D341Med (cell line): ENCODE measurements around the gene RGMA.
"Not testable (repeated sequence)": the region's sequence is repeated elsewhere in the genome, so short reads cannot be mapped to it uniquely, and the experiment has no call there.

Experiments
- DNase-seq: peaks from one replicate; pipeline ENCODE4 v3.0.0; 2012; ENCODE audit warnings: low spot score

Gene RGMA

GRCh38 chr15:93033434-93034045, 55.5 kb downstream of the RGMA start:
- peak; percentile 10 for DNase-seq

GRCh38 chr15:93032515-93033206, 56.4 kb downstream of the RGMA start:
- peak; percentile 6 for DNase-seq

DNA sequence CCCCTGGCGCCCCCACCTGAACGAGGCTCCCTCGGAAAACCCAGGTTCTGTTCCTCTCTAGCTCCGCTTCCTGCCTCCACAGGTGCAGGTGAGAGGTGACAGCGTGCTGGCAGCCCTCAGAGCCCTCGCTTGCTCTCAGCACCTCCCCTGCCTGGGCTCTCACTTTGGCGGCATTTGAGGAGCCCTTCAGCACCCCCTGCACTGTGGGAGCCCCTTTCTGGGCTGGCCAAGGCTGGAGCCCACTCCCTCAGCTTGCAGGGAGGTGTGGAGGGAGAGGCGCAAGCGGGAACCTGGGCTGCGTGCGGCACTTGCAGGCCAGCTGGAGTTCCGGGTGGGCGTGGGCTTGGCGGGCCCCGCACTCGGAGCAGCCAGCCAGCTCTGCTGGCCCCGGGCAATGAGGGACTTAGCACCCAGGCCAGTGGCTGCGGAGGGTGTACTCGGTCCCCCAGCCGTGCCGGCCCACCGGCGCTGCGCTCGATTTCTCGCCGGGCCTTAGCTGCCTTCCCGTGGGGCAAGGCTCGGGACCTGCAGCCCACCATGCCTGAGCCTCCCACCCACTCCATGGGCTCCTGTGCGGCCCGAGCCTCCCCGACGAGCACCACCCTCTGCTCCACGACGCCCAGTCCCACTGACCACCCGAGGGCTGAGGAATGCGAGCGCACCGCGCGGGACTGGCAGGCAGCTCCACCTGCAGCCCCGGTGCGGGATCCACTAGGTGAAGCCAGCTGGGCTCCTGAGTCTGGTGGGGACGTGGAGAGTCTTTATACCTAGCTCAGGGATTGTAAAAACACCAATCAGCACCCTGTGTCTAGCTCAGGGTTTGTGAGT, 57.2 kb downstream of the RGMA start:
- not testable (repeated sequence) for DNase-seq

DNA sequence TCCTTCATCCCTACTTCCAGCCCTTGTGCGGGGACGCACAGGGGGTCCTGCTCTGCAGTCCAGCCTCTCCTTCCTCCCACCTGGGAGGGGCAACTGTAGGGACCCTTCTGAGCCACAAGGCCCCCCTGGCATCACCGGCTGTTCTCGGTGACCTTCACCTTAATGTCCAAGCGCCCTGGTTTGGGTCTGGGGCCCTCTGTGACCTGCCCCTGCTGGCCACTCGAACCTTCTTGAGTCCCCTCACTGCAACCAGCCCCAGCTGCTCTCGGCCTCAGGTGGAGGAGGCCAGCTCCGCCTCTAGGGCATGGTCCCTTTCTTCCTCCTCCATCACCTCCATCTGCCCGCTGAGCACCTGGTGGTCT, 57.9 kb downstream of the RGMA start:
- no peak for DNase-seq

DNA sequence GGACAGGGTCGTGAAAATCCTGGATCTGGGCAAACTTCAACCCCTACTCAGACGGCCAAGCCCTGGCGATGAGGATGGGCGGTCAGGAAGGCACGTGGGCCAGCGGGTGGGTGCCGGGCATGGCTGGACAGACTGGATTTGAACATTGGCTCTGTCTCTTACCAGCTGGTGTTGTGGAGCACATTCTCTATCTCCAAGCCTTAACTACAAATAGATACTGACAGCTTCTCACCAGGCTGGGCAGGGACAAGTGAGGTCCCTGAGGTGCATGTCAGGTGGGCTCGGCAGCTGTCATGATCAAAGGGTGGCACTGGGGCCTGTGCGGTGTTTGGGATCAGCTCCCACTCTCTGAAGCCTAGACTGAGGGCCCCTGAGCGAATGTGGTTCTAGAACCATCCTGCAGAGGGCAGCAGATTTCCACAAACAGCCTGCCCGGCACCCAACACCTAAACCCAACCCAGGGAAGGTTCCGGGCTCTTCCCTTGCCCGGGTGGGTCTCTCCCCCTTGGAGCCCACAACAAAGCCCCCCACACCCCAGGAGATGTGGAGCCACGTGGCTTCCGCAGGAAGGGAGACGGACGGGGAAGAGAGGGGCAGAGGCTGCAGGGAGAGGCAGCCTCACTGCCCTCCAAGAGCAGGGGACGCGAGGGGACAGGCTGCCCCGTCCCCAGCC, 58.4 kb downstream of the RGMA start:
- DNase-seq, result peak; percentile 87

- no peak for DNase-seq
Observed at GRCh38 chr15:93029836-93030429, 59.1 kb downstream of the RGMA start.

- DNase-seq, result no peak
Observed at GRCh38 chr15:93029214-93029835, 59.7 kb downstream of the RGMA start.

DNA sequence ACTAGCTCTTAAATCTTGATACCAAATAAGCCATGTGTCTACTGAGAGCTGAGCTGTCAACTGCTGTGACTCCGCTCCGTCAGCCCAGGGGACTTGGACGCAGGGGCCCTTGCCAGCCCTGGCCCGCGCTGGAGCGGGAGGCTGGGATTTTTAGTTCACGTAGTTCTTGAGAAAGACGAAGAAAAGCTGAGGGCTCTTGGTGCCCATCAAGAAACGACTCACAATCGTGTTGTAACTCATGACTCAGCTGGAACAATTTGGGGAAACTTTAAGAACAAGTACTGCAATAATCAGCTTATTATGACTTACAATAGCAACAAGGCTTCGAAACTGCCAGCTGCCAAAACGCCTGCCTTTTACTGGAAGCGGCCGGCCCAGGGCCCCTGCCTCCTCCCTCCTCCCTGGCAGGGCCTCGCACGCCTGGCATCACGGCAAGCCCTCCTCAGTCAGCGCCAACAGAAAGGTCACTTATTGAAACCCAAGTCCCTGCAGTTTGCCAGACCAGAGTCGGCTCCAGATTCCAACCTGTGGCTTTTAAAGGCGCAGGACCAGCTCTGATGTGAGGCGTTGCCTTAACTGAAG, 60.3 kb downstream of the RGMA start:
- DNase-seq, result no peak

- no peak for DNase-seq
Observed at GRCh38 chr15:93028111-93028631, 60.8 kb downstream of the RGMA start.

GRCh38 chr15:93027413-93027812, 61.6 kb downstream of the RGMA start:
- no peak for DNase-seq

- no peak for DNase-seq
Observed at GRCh38 chr15:93026380-93026817, 62.6 kb downstream of the RGMA start.

DNA sequence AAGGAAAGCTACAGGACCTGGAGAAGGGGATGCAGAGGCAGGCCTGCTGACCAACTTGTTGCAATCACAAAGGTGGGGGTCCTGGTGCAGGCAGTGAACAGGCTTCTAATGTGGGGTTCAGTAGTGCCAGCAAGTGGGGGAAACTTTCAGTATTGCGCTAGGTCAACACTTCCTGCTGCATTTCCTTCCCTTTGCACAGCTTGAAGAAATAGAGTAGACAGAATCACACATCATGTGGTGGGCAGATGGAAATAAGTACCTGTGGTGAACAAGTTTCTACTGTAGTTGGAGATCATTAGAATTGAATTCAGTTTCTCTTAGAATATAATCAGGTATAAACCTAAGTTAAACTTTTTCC, 63.4 kb downstream of the RGMA start:
- no peak for DNase-seq

- no peak for DNase-seq
Observed at GRCh38 chr15:93024716-93025624, 64.0 kb downstream of the RGMA start.

DNA sequence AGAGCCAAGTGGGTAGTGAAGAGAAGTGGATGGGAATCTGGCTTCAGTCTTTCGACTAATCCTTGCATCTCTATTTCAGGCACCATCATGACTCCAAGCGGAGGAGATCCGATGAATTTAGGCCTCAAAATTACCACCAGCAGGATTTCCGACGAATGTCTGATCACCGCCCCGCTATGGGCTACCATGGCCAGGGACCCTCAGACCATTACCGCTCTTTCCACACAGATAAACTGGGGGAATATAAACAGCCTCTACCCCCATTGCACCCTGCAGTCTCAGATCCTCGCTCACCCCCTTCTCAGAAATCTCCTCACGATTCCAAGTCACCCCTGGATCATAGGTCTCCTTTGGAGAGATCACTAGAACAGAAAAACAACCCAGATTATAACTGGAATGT, 64.7 kb downstream of the RGMA start:
- DNase-seq, result no peak

- no peak for DNase-seq
Observed at GRCh38 chr15:93020976-93021772, 67.8 kb downstream of the RGMA start.

DNA sequence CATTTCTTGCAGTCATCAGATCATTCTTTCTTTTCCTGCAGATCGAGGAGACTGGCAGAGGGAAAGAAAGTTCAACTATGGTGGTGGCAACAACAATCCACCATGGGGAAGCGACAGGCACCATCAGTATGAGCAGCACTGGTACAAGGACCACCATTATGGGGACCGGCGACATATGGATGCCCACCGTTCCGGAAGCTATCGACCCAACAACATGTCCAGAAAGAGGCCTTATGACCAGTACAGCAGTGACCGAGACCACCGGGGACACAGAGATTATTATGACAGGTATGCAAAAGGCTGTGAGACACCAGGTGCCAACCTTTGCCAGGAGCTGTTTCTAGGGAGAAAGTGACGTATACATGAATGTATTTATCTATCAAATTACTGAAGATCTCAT, 69.0 kb downstream of the RGMA start:
- no peak for DNase-seq

DNA sequence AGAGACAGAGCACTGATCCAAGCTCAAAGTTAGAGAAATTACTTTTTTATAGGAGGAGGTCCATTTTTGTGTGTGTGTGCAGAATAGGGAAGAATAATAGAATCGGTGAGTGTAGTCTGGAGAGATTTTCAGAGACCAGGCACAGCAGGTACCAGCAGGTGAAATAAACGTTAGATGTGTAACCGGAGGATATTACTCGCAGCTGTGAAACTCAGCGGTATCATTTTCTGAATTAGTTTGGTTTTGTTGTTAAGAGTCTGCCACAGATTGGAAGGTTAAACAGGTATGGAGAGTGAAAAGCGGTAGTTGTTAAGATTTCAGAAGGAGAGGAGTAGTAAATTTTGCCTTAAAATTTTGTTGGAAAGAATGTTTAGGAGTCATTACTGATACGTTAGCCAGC, 69.9 kb downstream of the RGMA start:
- DNase-seq, result no peak

DNA sequence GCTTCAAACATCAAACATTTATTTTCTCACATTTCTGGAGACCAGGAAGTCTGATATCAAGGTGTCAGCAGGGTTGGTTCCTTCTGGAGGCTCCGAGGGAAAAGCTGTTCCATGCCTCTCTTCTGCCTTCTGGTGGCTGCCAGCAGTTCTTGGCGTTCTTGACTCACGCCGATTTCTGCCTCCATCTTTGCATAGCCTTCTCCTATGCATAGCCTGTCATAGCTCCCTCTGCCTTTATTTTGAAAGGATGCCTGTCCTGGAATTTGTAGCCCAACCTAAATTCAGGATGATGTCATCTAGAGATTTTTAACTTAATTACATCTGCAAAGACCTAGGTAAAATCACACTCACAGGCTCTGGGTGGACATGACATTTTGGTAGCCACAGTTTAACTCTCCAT, 70.4 kb downstream of the RGMA start:
- DNase-seq, result no peak

GRCh38 chr15:93017526-93017925, 71.5 kb downstream of the RGMA start:
- no peak for DNase-seq
